ENCODE measurements around the gene TOMM5.
A peak's percentile ranks its signal among the peaks of the same experiment; 100 is the strongest.

GRCh38 chr9:37592108-37592951 lies at the start of gene TOMM5:
- TF ChIP-seq POLR2AphosphoS5 (IDR thresholded peaks at IDR 0.05; ENCODE audit: borderline replicate concordance, low read depth, low read length), result peak; percentile 98
- TF ChIP-seq EZH2 (IDR thresholded peaks at IDR 0.05), result no peak
